H1 (cell line): ENCODE results near the gene SMYD3. TPM values are rescaled to one million over a fixed set of nuclear protein-coding genes. Genes with fewer than 3 reads are reported as not detected.

ENCODE experiments used
- CTCF ChIA-PET: fragments of 300-600 bp; sonication (Branson Sonifier 250); formaldehyde crosslinking; loops from one replicate; lab custom pipeline; 2021; ENCODE audit not compliant: partially characterized antibody; lab: Charles Lee
- POLR2A ChIA-PET: fragments of 300-600 bp; sonication (Branson Sonifier 250); formaldehyde crosslinking; loops from one replicate; lab custom pipeline; 2021; ENCODE audit warnings: inconsistent platforms; ENCODE audit not compliant: partially characterized antibody; lab: Charles Lee
- DNase-seq, 2 experiments: peaks; one replicate each; pipeline versions ENCODE4 v3.0.0 to v3.0.0-alpha.2; 2010 to 2022; ENCODE audit warnings: low spot score in 2 of 2, low read depth in 1 of 2, mixed read lengths in 1 of 2
- FAIRE-seq: peaks from 2 replicates; lab custom pipeline; 2011; peaks lifted over from hg19 to GRCh38; lab: Jason Lieb, UNC
- H2AFZ ChIP-seq: 2 replicates; pipeline ENCODE4 v1.8.1; 2012; ENCODE audit warnings: low read length, inconsistent platforms
- H2AK5ac ChIP-seq: 2 replicates; pipeline ENCODE4 v1.6.1; 2013; ENCODE audit warnings: low read depth, low read length
- H2BK120ac ChIP-seq: replicated peaks from 2 replicates; pipeline ENCODE3; 2013; ENCODE audit warnings: low read depth, low read length, inconsistent platforms
- H2BK12ac ChIP-seq: 2 replicates; pipeline ENCODE4 v1.6.1; 2013; ENCODE audit warnings: low read depth, low read length
- H2BK15ac ChIP-seq: 2 replicates; pipeline ENCODE4 v1.6.1; 2013; ENCODE audit warnings: low read length
- H2BK20ac ChIP-seq: 2 replicates; pipeline ENCODE4 v1.6.1; 2013; ENCODE audit warnings: low read length
- H2BK5ac ChIP-seq: 2 replicates; pipeline ENCODE4 v1.6.1; 2013; ENCODE audit warnings: low read depth, low read length
- H3K14ac ChIP-seq: 2 replicates; pipeline ENCODE4 v1.6.1; 2013; ENCODE audit warnings: inconsistent platforms; ENCODE audit not compliant: insufficient read length
- H3K18ac ChIP-seq: 2 replicates; pipeline ENCODE4 v1.6.1; 2013; ENCODE audit warnings: low read length; ENCODE audit errors: extremely low read depth
- H3K23ac ChIP-seq: 2 replicates; pipeline ENCODE4 v1.6.1; 2013; ENCODE audit warnings: inconsistent platforms; ENCODE audit not compliant: insufficient read length
- H3K23me2 ChIP-seq: 2 replicates; pipeline ENCODE4 v1.6.1; 2013; ENCODE audit warnings: low read depth, low read length
- H3K27ac ChIP-seq: 2 replicates; pipeline ENCODE4 v1.6.1; 2011; ENCODE audit warnings: low read depth, low read length, inconsistent platforms
- H3K27me3 ChIP-seq, 4 experiments: replicated peaks in 1 of 4; 1 replicate in 1 of 4; 2 replicates in 3 of 4; pipeline versions ENCODE4 v1.6.1 to v1.8.1; 2011 to 2013; ENCODE audit warnings: low read length in 3 of 4, mild to moderate bottlenecking in 3 of 4, inconsistent platforms in 2 of 4, mixed read lengths in 2 of 4, moderate library complexity in 1 of 4; ENCODE audit not compliant: control insufficient read depth in 3 of 4, insufficient read depth in 3 of 4; ENCODE audit errors: extremely low read depth in 1 of 4
- H3K36me3 ChIP-seq, 4 experiments: 2 replicates each; pipeline versions ENCODE4 v1.6.1 to v1.8.1; 2011 to 2013; ENCODE audit warnings: mild to moderate bottlenecking in 4 of 4, low read length in 3 of 4, moderate library complexity in 2 of 4, control low read depth in 1 of 4, inconsistent platforms in 1 of 4; ENCODE audit not compliant: insufficient read depth in 4 of 4, control insufficient read depth in 2 of 4
- H3K4ac ChIP-seq: replicated peaks from 2 replicates; pipeline ENCODE3; 2013; ENCODE audit warnings: low read length, low read depth, mixed read lengths, inconsistent platforms; ENCODE audit not compliant: insufficient read length
- H3K4me1 ChIP-seq, 4 experiments: replicated peaks in 1 of 4; 1 replicate in 1 of 4; 2 replicates in 3 of 4; pipeline versions ENCODE4 v1.6.1 to v1.8.1; 2011 to 2013; ENCODE audit warnings: low read length in 3 of 4, inconsistent platforms in 2 of 4, mixed read lengths in 1 of 4; ENCODE audit not compliant: insufficient read depth in 4 of 4, control insufficient read depth in 3 of 4
- H3K4me2 ChIP-seq, 2 experiments: 2 replicates each; pipeline versions ENCODE4 v1.6.1 to v1.8.1; 2011 to 2013; ENCODE audit warnings: low read depth in 2 of 2, low read length in 2 of 2, control low read depth in 1 of 2, inconsistent platforms in 1 of 2, mild to moderate bottlenecking in 1 of 2; ENCODE audit not compliant: insufficient read depth in 1 of 2
- H3K4me3 ChIP-seq, 4 experiments: fragments of 200-600, 300-600 bp in 1 of 4; sonication (generic), shearing (Covaris generic), sonication (Bioruptor Twin) in 1 of 4; 2 replicates each; pipeline versions ENCODE4 v1.5.1 to v1.8.1; 2011 to 2016; ENCODE audit warnings: low read length in 4 of 4, low read depth in 3 of 4, control low read depth in 2 of 4, inconsistent platforms in 2 of 4, mild to moderate bottlenecking in 2 of 4, mixed read lengths in 1 of 4, moderate library complexity in 1 of 4; ENCODE audit not compliant: insufficient read depth in 2 of 4; ENCODE audit errors: extremely low read depth in 1 of 4
- H3K56ac ChIP-seq: replicated peaks from 2 replicates; pipeline ENCODE3; 2013; ENCODE audit warnings: low read depth, mild to moderate bottlenecking, mixed read lengths, low read length, inconsistent platforms; ENCODE audit not compliant: insufficient read length
- H3K79me1 ChIP-seq: 2 replicates; pipeline ENCODE4 v1.6.1; 2013; ENCODE audit warnings: low read depth, low read length, control low read depth
- H3K79me2 ChIP-seq, 2 experiments: 2 replicates each; pipeline versions ENCODE4 v1.6.1 to v1.8.1; 2012 to 2013; ENCODE audit warnings: low read length in 2 of 2, mild to moderate bottlenecking in 2 of 2, inconsistent platforms in 1 of 2; ENCODE audit not compliant: insufficient read depth in 2 of 2, control insufficient read depth in 1 of 2
- H3K9ac ChIP-seq, 4 experiments: replicated peaks in 1 of 4; 1 replicate in 1 of 4; 2 replicates in 3 of 4; pipeline versions ENCODE4 v1.6.1 to v1.8.1; 2011 to 2013; ENCODE audit warnings: low read depth in 3 of 4, low read length in 3 of 4, control low read depth in 2 of 4, mild to moderate bottlenecking in 2 of 4, moderate library complexity in 2 of 4, inconsistent platforms in 1 of 4; ENCODE audit errors: extremely low read depth in 1 of 4
- H3K9me3 ChIP-seq, 2 experiments: 2 replicates each; pipeline versions ENCODE4 v1.6.1 to v1.8.1; 2012 to 2013; ENCODE audit warnings: mild to moderate bottlenecking in 2 of 2, moderate library complexity in 2 of 2, control low read depth in 1 of 2, inconsistent platforms in 1 of 2, low read depth in 1 of 2, low read length in 1 of 2, mixed read lengths in 1 of 2; ENCODE audit not compliant: insufficient read depth in 2 of 2
- H4K20me1 ChIP-seq, 2 experiments: replicated peaks in 1 of 2; 2 replicates each; pipeline versions ENCODE3 to v1.8.1; 2011 to 2013; ENCODE audit warnings: inconsistent platforms in 2 of 2, low read length in 2 of 2, mild to moderate bottlenecking in 1 of 2; ENCODE audit not compliant: insufficient read depth in 2 of 2, control insufficient read depth in 1 of 2
- H4K5ac ChIP-seq: 2 replicates; pipeline ENCODE4 v1.6.1; 2013; ENCODE audit warnings: low read length, low read depth, mixed read lengths, inconsistent platforms; ENCODE audit not compliant: insufficient read length
- H4K8ac ChIP-seq: 2 replicates; pipeline ENCODE4 v1.8.0; 2013; ENCODE audit warnings: mild to moderate bottlenecking, moderate library complexity, low read length, inconsistent platforms; ENCODE audit not compliant: insufficient read depth; ENCODE audit errors: extremely low read depth
- H4K91ac ChIP-seq: replicated peaks from 2 replicates; pipeline ENCODE3; 2013; ENCODE audit warnings: low read length, mixed read lengths, inconsistent platforms; ENCODE audit not compliant: insufficient read length
- CHD1 ChIP-seq: IDR thresholded peaks from 2 replicates; pipeline ENCODE4 v1.6.1; 2012; ENCODE audit warnings: low read depth, low read length, improper control_type of control experiment
- CTCF ChIP-seq, 3 experiments: IDR thresholded peaks; 1 replicate in 2 of 3; 2 replicates in 1 of 3; pipeline versions ENCODE4 v1.5.1 to v1.6.1; 2011; ENCODE audit warnings: low read length in 3 of 3, mild to moderate bottlenecking in 3 of 3, inconsistent platforms in 2 of 3, low read depth in 1 of 3, moderate library complexity in 1 of 3; ENCODE audit not compliant: insufficient read depth in 1 of 3; ENCODE audit errors: control extremely low read depth in 1 of 3
- EP300 ChIP-seq, 2 experiments: IDR thresholded peaks; 1 replicate in 1 of 2; 2 replicates in 1 of 2; pipeline ENCODE4 v1.6.1; 2011 to 2012; ENCODE audit warnings: low read depth in 2 of 2, low read length in 2 of 2, mild to moderate bottlenecking in 2 of 2, borderline replicate concordance in 1 of 2, inconsistent platforms in 1 of 2, moderate library complexity in 1 of 2
- RNF2 ChIP-seq: fragments of 200-900, 300-1000 bp; sonication (generic); IDR thresholded peaks from 2 replicates; pipeline ENCODE4 v1.7.1; 2016; ENCODE audit warnings: borderline replicate concordance, low read depth, mild to moderate bottlenecking, antibody characterized with exemption, low read length; ENCODE audit not compliant: poor library complexity, severe bottlenecking; ENCODE audit errors: missing control alignments
- SIN3A ChIP-seq, 2 experiments: IDR thresholded peaks in 1 of 2; conservative IDR thresholded peaks in 1 of 2; 2 replicates each; pipeline ENCODE4 v1.6.1; 2011 to 2012; ENCODE audit warnings: low read length in 2 of 2, improper control_type of control experiment in 1 of 2, low read depth in 1 of 2, mild to moderate bottlenecking in 1 of 2
- SIX5 ChIP-seq: IDR thresholded peaks from 2 replicates; pipeline ENCODE4 v1.6.1; 2011; ENCODE audit warnings: mild to moderate bottlenecking, low read depth, low read length
- SP1 ChIP-seq: IDR thresholded peaks from 2 replicates; pipeline ENCODE4 v1.6.1; 2011; ENCODE audit warnings: low read depth, low read length
- SUZ12 ChIP-seq: fragments of 200-600 bp; sonication (generic); IDR thresholded peaks from 2 replicates; pipeline ENCODE4 v1.6.1; 2012; ENCODE audit warnings: mild to moderate bottlenecking, inconsistent platforms, low read length, moderate library complexity, mixed read lengths
- WGBS, 2 experiments: shearing (Covaris generic) in 1 of 2; methylation state at CpG; one replicate each; pipeline versions ENCODE4 v1.1.6 to v1.1.7; 2013 to 2015; ENCODE audit warnings: low lambda C conversion rate in 2 of 2, mixed read lengths in 2 of 2, inconsistent platforms in 1 of 2, low coverage in 1 of 2, missing lambda C conversion rate in 1 of 2; ENCODE audit not compliant: insufficient replicate concordance in 2 of 2, insufficient coverage in 1 of 2, insufficient read length in 1 of 2; ENCODE audit errors: extremely low coverage in 1 of 2, missing lambda C conversion rate in 1 of 2; 5-methylcytosine and 5-hydroxymethylcytosine counted together
- polyA plus RNA-seq, 7 experiments: library from polyadenylated mRNA; depleted of rRNA in 3 of 7; stranded (reverse) in 5 of 7; unstranded in 2 of 7; fragments of >200 nt in 5 of 7; fragments of 200-250 nt in 2 of 7; gene quantifications; 1 replicate in 5 of 7; 2 replicates in 1 of 7; 4 replicates in 1 of 7; pipeline versions ENCODE4 v1.2.1 to v1.2.3, GENCODE V29; 2011 to 2013; ENCODE audit warnings: missing spikeins in 2 of 7, mixed read lengths in 2 of 7
- total RNA-seq: library from RNA; stranded (reverse); fragmentation: NEBNext Ultra II Directional; extraction: Animal tissue kit (Norgen Biotek cat#: 25700); gene quantifications from 2 replicates; pipeline ENCODE4 v1.2.1, GENCODE V29; 2021

SMYD3 gene
- total and polyA plus RNA-seq, 2 of the 8 experiments (the other 6 are each of a cell fraction or from before 2014, with no cell fraction given): 17.3 to 25.4 TPM

GRCh38 chr1:246300626-246301549 is 206.2 kb downstream of the SMYD3 start:
- Histone ChIP-seq H4K20me1 (no peaks in the 10 kb centered on the region), H3K18ac (no peak overlapping the region), H2AK5ac (no peak overlapping the region), H3K27ac (no peak overlapping the region), H2AFZ (no peak overlapping the region), H3K79me2 (no peaks in the 10 kb centered on the region), H4K8ac (no peak overlapping the region), H3K23me2 (no peaks in the 10 kb centered on the region), H4K91ac (no peak overlapping the region), H3K23ac (no peak overlapping the region), H3K27me3 (no peaks in the 10 kb centered on the region), H3K9ac (no peak overlapping the region), H3K9me3 (no peaks in the 10 kb centered on the region), H2BK120ac (no peak overlapping the region), H3K14ac (no peak overlapping the region), H3K4ac (no peak overlapping the region), H2BK15ac (no peak overlapping the region), H4K5ac (no peak overlapping the region), H3K4me3 (no peak overlapping the region), H2BK20ac (no peak overlapping the region), H2BK12ac (no peak overlapping the region), H2BK5ac (no peak overlapping the region), H3K79me1 (no peaks in the 10 kb centered on the region), H3K36me3 (no peaks in the 10 kb centered on the region), H3K4me2 (no peak overlapping the region), H3K4me1 (no peaks in the 10 kb centered on the region; a peak in 1 of 7 replicates), H3K56ac (no peak overlapping the region)
- POLR2A ChIA-PET: no interaction called here
- CTCF ChIA-PET: interaction anchor here (1.4 kb wide), 1 partner anchor 11 kb away, joined by 3 read pairs; no protein-coding TSS in a partner anchor
- DNase-seq: no peak
- WGBS, 2 experiments: 74% methylated on average over 6 of the region's 6 CpGs; no CpG with 5 or more reads in 1 of the 2 experiments
- no peak for FAIRE-seq
- TF ChIP-seq SUZ12 (no peak), SP1 (no peak), EP300 (IDR thresholded peaks at IDR 0.05; ENCODE audit: borderline replicate concordance in 1 of 2, low read depth in 2 of 2, low read length in 2 of 2) (no peak), SIX5 (no peak), RNF2 (no peak), SIN3A (conservative IDR thresholded peaks at IDR 0.05 in 1 of 2, IDR thresholded peaks at IDR 0.05 in 1 of 2; ENCODE audit: low read depth in 1 of 2, low read length in 2 of 2) (no peak), CHD1 (no peak), CTCF (IDR thresholded peaks at IDR 0.05; ENCODE audit: control extremely low read depth in 1 of 3, insufficient read depth in 1 of 3, low read depth in 1 of 3, low read length in 3 of 3) (no peak)
